Measurements from ENCODE around the gene COL5A1.
"Not testable (repeated sequence)": the region's sequence is repeated elsewhere in the genome, so short reads cannot be mapped to it uniquely, and the experiment has no call there.

The COL5A1 gene

DNA sequence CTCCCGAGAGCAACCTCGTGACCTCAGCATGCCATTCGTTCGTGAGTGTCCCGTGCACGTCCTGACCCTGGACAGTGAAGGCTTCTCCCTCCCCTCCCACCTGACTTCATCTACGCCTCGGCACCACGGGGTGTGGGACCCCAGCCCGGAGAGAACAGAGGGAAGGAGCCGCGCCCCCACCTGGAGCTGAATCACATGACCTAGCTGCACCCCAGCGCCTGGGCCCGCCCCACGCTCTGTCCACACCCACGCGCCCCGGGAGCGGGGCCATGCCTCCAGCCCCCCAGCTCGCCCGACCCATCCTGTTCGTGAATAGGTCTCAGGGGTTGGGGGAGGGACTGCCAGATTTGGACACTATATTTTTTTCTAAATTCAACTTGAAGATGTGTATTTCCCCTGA, 200.7 kb downstream of the COL5A1 start:
- DNase-seq: no peak

GRCh38 chr9:134843740-134844139, 202.1 kb downstream of the COL5A1 start:
- no peak for DNase-seq

GRCh38 chr9:134844821-134845220, 203.2 kb downstream of the COL5A1 start:
- DNase-seq: no peak

DNA sequence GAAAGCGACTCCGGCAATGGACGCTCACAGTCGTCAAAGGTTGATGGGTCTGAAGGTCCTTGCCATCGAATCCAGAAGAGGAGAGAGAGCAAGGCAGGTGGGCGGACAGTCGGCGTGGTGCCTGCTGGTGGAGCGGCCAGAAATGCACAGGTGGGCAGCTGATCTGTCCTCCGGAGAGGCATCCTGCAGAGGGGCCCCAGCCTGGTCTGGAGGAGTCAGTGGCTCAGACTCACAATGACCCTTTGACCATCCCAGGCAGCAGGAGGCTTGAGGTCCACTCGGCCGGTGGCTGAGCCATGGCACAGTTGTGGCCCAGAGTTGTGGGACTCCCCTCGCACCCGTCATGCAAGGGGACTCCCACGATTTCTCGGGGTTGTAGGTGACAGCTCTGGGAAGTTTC, 204.6 kb downstream of the COL5A1 start:
- DNase-seq: no peak

DNA sequence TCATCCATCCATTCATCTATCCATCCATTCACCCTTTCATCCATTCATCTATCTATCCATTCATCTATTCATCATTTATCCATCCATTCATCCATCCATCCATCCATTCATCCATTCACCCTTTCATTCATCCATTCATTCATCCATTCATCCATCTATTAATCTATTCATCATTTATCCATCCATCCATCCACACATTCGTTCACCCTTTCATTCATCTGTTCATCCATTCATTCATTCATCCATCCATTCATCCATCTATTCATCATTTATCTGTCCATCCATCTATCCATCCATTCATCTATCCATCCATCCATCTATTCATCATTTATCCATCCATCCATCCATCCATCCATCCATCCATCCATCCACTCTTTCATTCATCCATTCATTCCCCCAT, 205.1 kb downstream of the COL5A1 start:
- DNase-seq: no peak

DNA sequence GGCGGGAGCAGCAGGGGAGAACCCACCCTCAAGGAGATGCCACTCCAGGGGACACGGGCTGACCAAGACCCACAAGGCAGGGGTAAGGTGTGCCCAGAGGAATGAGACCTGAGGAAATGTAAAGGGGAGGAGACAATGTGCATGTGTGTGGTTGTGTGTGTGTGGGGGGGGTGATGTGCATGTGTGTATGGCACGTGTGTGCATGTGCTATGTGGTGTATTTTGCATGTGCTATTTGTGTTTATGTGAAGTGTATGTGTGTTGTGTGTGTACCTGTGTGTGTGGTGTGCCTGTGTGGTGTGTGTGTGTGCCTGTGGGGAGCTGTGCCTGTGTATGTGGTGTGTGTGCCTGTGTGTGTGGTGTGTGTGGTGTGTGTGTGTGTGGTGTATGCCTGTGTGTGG, 205.5 kb downstream of the COL5A1 start:
- DNase-seq: no peak

GRCh38 chr9:134847752-134848432, 206.3 kb downstream of the COL5A1 start:
- DNase-seq: no peak

- no peak for DNase-seq
Observed at GRCh38 chr9:134848504-134848903, 206.9 kb downstream of the COL5A1 start.

DNA sequence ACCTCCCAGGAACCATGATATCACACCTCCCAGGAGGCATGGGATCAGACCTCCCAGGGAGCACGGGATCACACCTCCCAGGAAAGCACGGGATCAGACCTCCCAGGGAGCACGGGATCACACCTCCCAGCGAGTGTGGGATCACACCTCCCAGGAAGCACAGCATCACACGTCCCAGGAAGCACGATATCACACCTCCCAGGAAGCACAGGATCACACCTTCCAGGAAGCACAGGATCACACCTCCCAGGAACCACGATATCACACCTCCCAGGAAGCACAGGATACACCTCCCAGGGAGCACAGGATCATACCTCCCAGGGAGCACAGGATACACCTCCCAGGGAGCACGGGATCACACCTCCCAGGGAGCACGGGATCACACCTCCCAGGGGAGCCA, 209.0 kb downstream of the COL5A1 start:
- no peak for DNase-seq

GRCh38 chr9:134851020-134851419, 209.4 kb downstream of the COL5A1 start:
- DNase-seq: no peak

- DNase-seq: no peak
Observed at GRCh38 chr9:134852906-134853654, 211.5 kb downstream of the COL5A1 start.

DNA sequence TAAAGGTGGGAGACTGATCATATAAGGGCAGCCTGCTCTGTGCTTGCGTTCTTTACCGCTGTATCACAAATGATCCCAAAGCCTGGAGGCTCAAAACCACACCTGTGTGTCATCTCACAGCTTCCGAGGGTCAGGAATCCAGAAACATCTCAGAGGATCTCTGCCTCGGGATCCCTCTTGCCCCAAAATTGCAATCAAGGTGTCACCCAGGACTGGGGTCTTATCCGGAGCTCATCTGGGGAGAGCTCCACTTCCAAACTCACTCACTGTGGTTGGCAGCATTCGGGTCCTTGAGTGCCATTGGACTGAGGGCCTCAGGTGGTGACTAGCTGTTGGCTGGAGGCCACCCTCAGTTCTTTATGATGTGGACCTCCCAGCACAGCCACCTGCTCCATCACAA, 212.3 kb downstream of the COL5A1 start:
- DNase-seq: no peak

GRCh38 chr9:134854541-134854981, 213.0 kb downstream of the COL5A1 start:
- no peak for DNase-seq

- DNase-seq: no peak
Observed at GRCh38 chr9:134855231-134855899, 213.8 kb downstream of the COL5A1 start.

- no peak for DNase-seq
Observed at GRCh38 chr9:134855900-134856377, 214.3 kb downstream of the COL5A1 start.

DNA sequence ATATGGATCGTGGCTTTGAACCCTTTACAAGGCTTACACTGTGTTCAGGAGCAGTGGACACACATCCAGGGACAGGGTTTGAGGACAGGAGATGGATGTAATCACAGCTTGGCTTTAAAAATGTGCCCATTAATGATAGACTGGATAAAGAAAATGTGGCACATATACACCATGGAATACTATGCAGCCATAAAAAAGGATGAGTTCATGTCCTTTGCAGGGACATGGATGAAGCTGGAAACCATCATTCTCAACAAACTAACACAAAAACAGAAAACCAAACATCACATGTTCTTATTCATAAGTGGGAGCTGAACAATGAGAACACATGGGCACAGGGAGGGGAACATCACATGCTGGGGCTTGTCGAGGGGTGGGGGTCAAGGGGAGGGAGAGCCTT, 215.8 kb downstream of the COL5A1 start:
- not testable (repeated sequence) for DNase-seq

- no peak for DNase-seq
Observed at GRCh38 chr9:134858051-134858841, 216.6 kb downstream of the COL5A1 start.

GRCh38 chr9:134860510-134860909, 218.9 kb downstream of the COL5A1 start:
- DNase-seq: no peak

- DNase-seq: no peak
Observed at GRCh38 chr9:134861595-134862334, 220.2 kb downstream of the COL5A1 start.

GRCh38 chr9:134863306-134863902, 221.8 kb downstream of the COL5A1 start:
- DNase-seq: no peak

- no peak for DNase-seq
Observed at GRCh38 chr9:134863941-134864820, 222.6 kb downstream of the COL5A1 start.

All from MV-4-11 (cell line).